Prostate gland (tissue), 2 donors: Measurements from ENCODE around the gene CSHL1. TPM values are rescaled to one million over a fixed set of nuclear protein-coding genes. Genes with fewer than 3 reads are reported as not detected.
"Not testable (repeated sequence)": the region's sequence is repeated elsewhere in the genome, so short reads cannot be mapped to it uniquely, and the experiment has no call there.

Experiments
- DNase-seq: peaks from one replicate; pipeline ENCODE4 v3.0.0-alpha.2; 2019; ENCODE audit warnings: low spot score
- H3K27ac ChIP-seq, 2 donors: fragments of 200-600 bp; sonication (generic); 2 replicates each; pipeline ENCODE4 v1.5.1; 2017 to 2019
- H3K27me3 ChIP-seq: fragments of 200-600 bp; sonication (generic); replicated peaks from 2 replicates; pipeline ENCODE4 v1.5.1; 2019; ENCODE audit not compliant: insufficient read depth
- H3K36me3 ChIP-seq, 2 donors: fragments of 200-600 bp; sonication (generic); 1 replicate in 1 of 2; 2 replicates in 1 of 2; pipeline versions ENCODE4 v1.5.1 to v1.8.1; 2017 to 2019
- H3K4me1 ChIP-seq: fragments of 200-600 bp; sonication (generic); replicated peaks from 2 replicates; pipeline ENCODE4 v1.5.1; 2019
- H3K4me3 ChIP-seq, 2 donors: fragments of 200-600 bp; sonication (generic); 2 replicates each; pipeline ENCODE4 v1.5.1; 2017 to 2019
- H3K9me3 ChIP-seq: fragments of 200-600 bp; sonication (generic); 2 replicates; pipeline ENCODE4 v1.5.1; 2017
- WGBS: methylation state at CpG from one replicate; pipeline ENCODE4 v1.1.5; 2018; 5-methylcytosine and 5-hydroxymethylcytosine counted together
- intact Hi-C: fragments of 100-400 bp; cut with DNase I; formaldehyde crosslinking; loops from one replicate; pipeline ENCODE4 v1.14.2; 2022
- total RNA-seq, 2 donors: library from RNA; depleted of rRNA; stranded (reverse); fragments of >200 nt; gene quantifications; one replicate each; pipeline ENCODE4 v1.1.0, GENCODE V29; 2016
- TF ChIP-seq, protein P1 (sequence below), 4 experiments: fragments of 200-600 bp in 2 of 4; fragments of 450-650 bp in 2 of 4; sonication (generic) in 2 of 4; IDR thresholded peaks; 1 replicate in 3 of 4; 2 replicates in 1 of 4; pipeline ENCODE4 v1.5.1; 2016 to 2019; ENCODE audit warnings: antibody characterized with exemption in 4 of 4, mild to moderate bottlenecking in 2 of 4, moderate library complexity in 2 of 4

The CSHL1 gene
- total RNA-seq, 2 donors from 2014 or later: 0.34 TPM; not detected in 1

DNA sequence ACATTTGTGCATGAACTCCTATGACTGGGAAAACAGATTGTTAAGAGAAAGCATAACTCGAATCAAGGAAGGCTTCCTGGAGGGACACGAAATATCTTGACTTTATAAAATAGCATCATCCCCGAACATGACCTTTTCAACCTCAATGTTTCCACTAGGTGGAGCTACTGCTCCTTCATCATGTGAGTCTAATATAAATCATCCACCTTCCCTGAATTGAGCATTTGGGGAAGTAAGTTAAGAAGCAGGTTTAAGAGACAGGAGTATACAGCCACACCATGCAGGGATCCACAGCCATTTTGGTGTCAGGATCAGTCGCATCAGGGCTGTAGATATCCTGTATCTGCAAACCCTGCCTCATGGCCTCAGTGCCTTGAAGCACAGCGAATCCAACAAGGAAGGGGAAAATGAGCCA, 7.3 kb downstream of the CSHL1 start:
- H3K4me1 ChIP-seq, H3K9me3 ChIP-seq, H3K36me3 ChIP-seq, intact Hi-C loops, H3K27me3 ChIP-seq, H3K27ac ChIP-seq, H3K4me3 ChIP-seq, DNase-seq: not testable (repeated sequence)
- 47% methylated on average over 5 of the region's 5 CpGs for WGBS
- TF ChIP-seq, protein P1, sequence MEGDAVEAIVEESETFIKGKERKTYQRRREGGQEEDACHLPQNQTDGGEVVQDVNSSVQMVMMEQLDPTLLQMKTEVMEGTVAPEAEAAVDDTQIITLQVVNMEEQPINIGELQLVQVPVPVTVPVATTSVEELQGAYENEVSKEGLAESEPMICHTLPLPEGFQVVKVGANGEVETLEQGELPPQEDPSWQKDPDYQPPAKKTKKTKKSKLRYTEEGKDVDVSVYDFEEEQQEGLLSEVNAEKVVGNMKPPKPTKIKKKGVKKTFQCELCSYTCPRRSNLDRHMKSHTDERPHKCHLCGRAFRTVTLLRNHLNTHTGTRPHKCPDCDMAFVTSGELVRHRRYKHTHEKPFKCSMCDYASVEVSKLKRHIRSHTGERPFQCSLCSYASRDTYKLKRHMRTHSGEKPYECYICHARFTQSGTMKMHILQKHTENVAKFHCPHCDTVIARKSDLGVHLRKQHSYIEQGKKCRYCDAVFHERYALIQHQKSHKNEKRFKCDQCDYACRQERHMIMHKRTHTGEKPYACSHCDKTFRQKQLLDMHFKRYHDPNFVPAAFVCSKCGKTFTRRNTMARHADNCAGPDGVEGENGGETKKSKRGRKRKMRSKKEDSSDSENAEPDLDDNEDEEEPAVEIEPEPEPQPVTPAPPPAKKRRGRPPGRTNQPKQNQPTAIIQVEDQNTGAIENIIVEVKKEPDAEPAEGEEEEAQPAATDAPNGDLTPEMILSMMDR (IDR thresholded peaks at IDR 0.05): peak in 2 of 4 experiments; percentile 11 to 38

- H3K4me1 ChIP-seq, H3K4me3 ChIP-seq, H3K27me3 ChIP-seq, DNase-seq, H3K36me3 ChIP-seq, H3K9me3 ChIP-seq, intact Hi-C loops, H3K27ac ChIP-seq: not testable (repeated sequence)
- 91% methylated on average over 2 of the region's 2 CpGs for WGBS
Measured at GRCh38 chr17:63901971-63902370, 9.1 kb downstream of the CSHL1 start.

DNA sequence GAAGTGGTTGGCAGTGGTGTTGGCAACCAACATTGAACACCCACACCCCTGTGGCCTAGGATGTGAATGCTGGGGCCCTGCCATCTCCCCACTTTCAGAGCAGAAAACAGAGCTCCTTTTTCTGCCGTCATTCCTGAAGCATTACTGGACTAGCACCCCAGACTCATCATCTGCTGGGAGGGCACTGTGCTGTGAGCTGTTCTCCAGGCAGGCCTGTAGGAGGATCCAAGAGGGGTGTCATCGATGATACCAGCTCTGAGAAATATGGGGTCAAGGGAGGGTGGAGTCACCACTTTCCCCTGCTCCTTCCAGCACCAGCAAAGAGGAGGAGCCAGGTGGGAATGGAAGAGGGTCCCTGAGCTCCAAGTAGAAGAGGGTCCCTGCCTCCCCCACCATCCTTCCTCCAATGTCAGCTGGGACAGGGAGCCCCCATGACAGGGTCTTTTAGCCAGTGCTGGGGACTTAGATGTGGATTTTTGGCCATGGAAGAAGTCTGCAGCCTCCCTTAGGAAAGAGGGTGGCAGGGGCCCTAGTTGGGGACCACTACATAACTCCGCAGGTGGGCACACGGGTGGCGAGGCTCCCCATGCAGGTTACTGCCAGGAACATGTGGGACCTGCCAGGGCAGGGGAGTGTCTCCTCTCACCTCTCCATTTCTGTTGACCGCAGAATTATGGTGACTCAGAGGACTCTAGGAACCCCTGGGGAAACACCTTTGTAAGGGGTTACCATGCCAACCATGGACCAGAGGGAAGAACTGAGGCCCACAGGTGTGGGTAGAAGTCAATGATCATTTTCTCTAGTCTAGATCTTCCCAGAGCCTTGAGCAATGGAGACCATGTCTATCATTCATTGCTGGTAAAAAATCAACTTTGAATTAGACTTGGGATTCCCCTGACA, 11.9 kb downstream of the CSHL1 start:
- H3K27me3 ChIP-seq, H3K36me3 ChIP-seq, H3K4me3 ChIP-seq, intact Hi-C loops, DNase-seq, H3K27ac ChIP-seq, H3K4me1 ChIP-seq, H3K9me3 ChIP-seq: not testable (repeated sequence)
- WGBS: 77% methylated on average over 6 of the region's 6 CpGs

GRCh38 chr17:63896524-63897354, 14.3 kb downstream of the CSHL1 start, which contains the start of gene CSH1:
CSH1 (minus strand) TSS chr17:63896574; CDS start chr17:63896511, 63 bp downstream.
- WGBS: 96% methylated on average over 10 of the region's 14 CpGs
- H3K27me3 ChIP-seq, H3K36me3 ChIP-seq, H3K4me3 ChIP-seq, intact Hi-C loops, H3K9me3 ChIP-seq, H3K4me1 ChIP-seq, DNase-seq, H3K27ac ChIP-seq: not testable (repeated sequence)

GRCh38 chr17:63894821-63895220, 16.2 kb downstream of the CSHL1 start:
- intact Hi-C loops, H3K27ac ChIP-seq, H3K4me3 ChIP-seq, DNase-seq, H3K9me3 ChIP-seq, H3K27me3 ChIP-seq, H3K36me3 ChIP-seq, H3K4me1 ChIP-seq: not testable (repeated sequence)
- WGBS: 88% methylated on average over 10 of the region's 10 CpGs

- H3K4me1 ChIP-seq, H3K9me3 ChIP-seq, H3K4me3 ChIP-seq, DNase-seq, H3K27me3 ChIP-seq, intact Hi-C loops, H3K36me3 ChIP-seq, H3K27ac ChIP-seq: not testable (repeated sequence)
- WGBS: 60% methylated on average over 3 of the region's 3 CpGs
Measured at GRCh38 chr17:63894021-63894420, 17.0 kb downstream of the CSHL1 start.

- H3K27me3 ChIP-seq, H3K4me1 ChIP-seq, intact Hi-C loops, H3K4me3 ChIP-seq, DNase-seq, H3K27ac ChIP-seq, H3K36me3 ChIP-seq, H3K9me3 ChIP-seq: not testable (repeated sequence)
- 50% methylated on average over 11 of the region's 11 CpGs for WGBS
Measured at GRCh38 chr17:63892316-63893037, 18.6 kb downstream of the CSHL1 start.
